ENCODE results near the gene SPG7. TPM values are rescaled to one million over a fixed set of nuclear protein-coding genes. Genes with fewer than 3 reads are reported as not detected.
"Not testable (repeated sequence)": the region's sequence is repeated elsewhere in the genome, so short reads cannot be mapped to it uniquely, and the experiment has no call there.

Gene SPG7
- total RNA-seq, 3 donors from 2014 or later (not counting 1 experiment from before 2014, with no cell fraction given): 142 to 195 (median 180) TPM

DNA sequence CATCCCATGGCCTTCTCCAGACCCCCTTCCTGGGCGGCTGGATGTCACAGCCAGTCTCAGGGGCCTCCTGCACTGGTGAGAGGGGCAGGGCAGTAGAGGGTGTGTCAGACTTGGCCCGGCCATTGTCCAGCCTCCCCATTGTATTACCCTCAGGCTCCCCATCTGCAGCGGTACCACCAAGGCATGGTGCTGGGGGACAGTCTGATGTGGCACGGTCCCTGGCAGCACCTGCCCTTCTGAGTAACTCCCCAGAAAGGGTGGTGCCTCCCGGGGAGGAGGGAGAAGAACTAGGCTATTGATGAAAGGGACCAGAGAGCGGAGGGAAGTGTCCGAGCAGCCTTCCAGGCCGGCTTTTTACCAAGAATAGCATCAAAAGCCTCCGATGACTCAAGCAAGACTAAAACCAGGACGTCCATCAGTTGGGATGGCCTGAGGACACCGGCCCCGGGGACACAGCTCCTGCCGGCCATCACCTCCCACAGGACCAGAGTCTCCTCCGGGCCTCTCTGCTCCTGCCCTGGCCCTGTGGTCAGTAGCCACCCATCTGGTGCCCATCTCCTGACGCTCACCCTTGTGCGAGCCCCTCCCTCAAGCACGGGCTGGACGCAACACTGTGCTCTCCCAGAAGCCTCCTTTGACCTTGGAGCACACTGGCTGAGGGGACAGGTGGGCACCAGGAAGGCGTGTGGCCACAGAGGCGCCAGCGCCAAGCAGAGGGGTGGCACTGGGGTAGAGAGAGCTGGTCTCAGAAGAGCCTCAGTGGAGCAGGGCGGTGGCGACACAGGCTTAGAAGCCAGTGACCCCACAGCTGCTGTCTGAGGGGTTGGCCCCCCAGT, 61.5 kb downstream of the SPG7 start:
- ATAC-seq: no peak
- no peak overlapping the region for H3K4me3 Mint-ChIP-seq
- intact Hi-C loops (cut with micrococcal nuclease): loop anchor here (10.0 kb wide), 1 partner anchor 85 kb away; the partner anchor contains the start of genes CHMP1A and SPATA33

GRCh38 chr16:89570342-89570923, 62.2 kb downstream of the SPG7 start:
- H3K27me3 ChIP-seq (ENCODE audit: control insufficient read depth, insufficient read depth, low read length): peaks cover 10% of the 10 kb centered on the region
- intact Hi-C loops (cut with micrococcal nuclease): no loop called here

More for the DNA sequence above, 61.5 kb downstream of the SPG7 start:
- H3K4me1 Mint-ChIP-seq: peaks cover 10 to 28% of the 10 kb centered on the region in 2 donors
- no peak overlapping the region for H3K4me3 ChIP-seq (ENCODE audit: low read length)
- peaks cover 31% of the 10 kb centered on the region for H3K4me1 ChIP-seq (ENCODE audit: control insufficient read depth, insufficient read depth, low read length)
- no peaks in the 10 kb centered on the region for H3K36me3 Mint-ChIP-seq
- no peak overlapping the region for H3K27ac Mint-ChIP-seq
- no peaks in the 10 kb centered on the region for H3K9me3 ChIP-seq (ENCODE audit: control insufficient read depth, insufficient read depth, low read length)
- no peak for TF ChIP-seq CTCF (IDR thresholded peaks at IDR 0.05)
- no peak overlapping the region for H3K27ac ChIP-seq (ENCODE audit: low read length)
- H3K27me3 ChIP-seq (ENCODE audit: control insufficient read depth, insufficient read depth, low read length): peaks cover 8% of the 10 kb centered on the region
- H3K9me3 Mint-ChIP-seq: no peaks in the 10 kb centered on the region
- peaks cover 20 to 22% of the 10 kb centered on the region in 2 donors for H3K27me3 Mint-ChIP-seq (ENCODE audit: low read depth in 2 of 2)
- DNase-seq: no peak
- 92% methylated on average over 23 of the region's 23 CpGs for WGBS (ENCODE audit: insufficient coverage)
- H3K36me3 ChIP-seq (ENCODE audit: control insufficient read depth, insufficient read depth, low read length): peaks cover 2% of the 10 kb centered on the region

DNA sequence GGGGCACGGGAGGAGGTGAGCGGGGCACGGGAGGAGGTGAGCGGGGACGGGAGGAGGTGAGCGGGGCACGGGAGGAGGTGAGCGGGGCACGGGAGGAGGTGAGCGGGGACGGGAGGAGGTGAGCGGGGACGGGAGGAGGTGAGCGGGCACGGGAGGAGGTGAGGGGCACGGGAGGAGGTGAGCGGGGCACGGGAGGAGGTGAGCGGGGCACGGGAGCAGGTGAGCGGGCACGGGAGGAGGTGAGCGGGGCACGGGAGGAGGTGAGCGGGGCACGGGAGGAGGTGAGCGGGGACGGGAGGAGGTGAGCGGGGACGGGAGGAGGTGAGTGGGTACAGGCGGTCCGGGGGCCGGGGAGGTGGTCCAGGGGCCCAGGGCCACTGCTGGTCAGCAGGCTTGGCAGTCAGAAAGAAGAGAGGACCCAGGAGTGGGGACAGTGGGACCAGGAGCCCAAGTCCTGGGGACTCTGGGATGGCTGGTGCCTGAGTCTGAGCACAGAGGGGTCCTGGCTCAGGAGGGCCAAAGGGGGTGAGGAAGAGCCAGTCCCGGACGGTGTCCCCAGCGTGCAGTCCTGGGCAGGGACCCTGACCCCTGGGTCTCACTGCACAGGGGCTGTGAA, 62.9 kb downstream of the SPG7 start:
- H3K27me3 ChIP-seq (ENCODE audit: control insufficient read depth, insufficient read depth, low read length): peaks cover 11% of the 10 kb centered on the region
- H3K27ac ChIP-seq (ENCODE audit: low read length); DNase-seq; H3K4me3 ChIP-seq (ENCODE audit: low read length); H3K36me3 Mint-ChIP-seq; H3K36me3 ChIP-seq (ENCODE audit: control insufficient read depth, insufficient read depth, low read length); intact Hi-C loops (cut with micrococcal nuclease); ATAC-seq; H3K4me3 Mint-ChIP-seq; H3K9me3 ChIP-seq (ENCODE audit: control insufficient read depth, insufficient read depth, low read length); H3K9me3 Mint-ChIP-seq; H3K27ac Mint-ChIP-seq: not testable (repeated sequence)
- H3K27me3 Mint-ChIP-seq (ENCODE audit: low read depth in 2 of 2): peaks cover 20 to 22% of the 10 kb centered on the region in 2 donors
- WGBS (ENCODE audit: insufficient coverage): 94% methylated on average over 36 of the region's 36 CpGs
- peaks cover under 1 to 15% of the 10 kb centered on the region in 2 donors for H3K4me1 Mint-ChIP-seq
- peaks cover 24% of the 10 kb centered on the region for H3K4me1 ChIP-seq (ENCODE audit: control insufficient read depth, insufficient read depth, low read length)

More at GRCh38 chr16:89570342-89570923, 62.2 kb downstream of the SPG7 start:
- Mint-ChIP-seq H3K4me1 (peaks cover 7 to 22% of the 10 kb centered on the region in 2 donors), H3K9me3 (no peaks in the 10 kb centered on the region), H3K36me3 (no peaks in the 10 kb centered on the region), H3K27me3 (ENCODE audit: low read depth in 2 of 2) (peaks cover 20 to 22% of the 10 kb centered on the region in 2 donors), H3K27ac (no peak overlapping the region), H3K4me3 (no peak overlapping the region)
- DNase-seq: no peak
- ATAC-seq: no peak
- Histone ChIP-seq H3K4me3 (ENCODE audit: low read length) (no peak overlapping the region), H3K36me3 (ENCODE audit: control insufficient read depth, insufficient read depth, low read length) (no peaks in the 10 kb centered on the region), H3K27ac (ENCODE audit: low read length) (no peak overlapping the region), H3K4me1 (ENCODE audit: control insufficient read depth, insufficient read depth, low read length) (peaks cover 31% of the 10 kb centered on the region), H3K9me3 (ENCODE audit: control insufficient read depth, insufficient read depth, low read length) (no peaks in the 10 kb centered on the region)
- 92% methylated on average over 30 of the region's 30 CpGs for WGBS (ENCODE audit: insufficient coverage)
- no peak for TF ChIP-seq CTCF (IDR thresholded peaks at IDR 0.05)

GRCh38 chr16:89571636-89572035, 63.4 kb downstream of the SPG7 start:
- no peak overlapping the region for H3K27ac ChIP-seq (ENCODE audit: low read length)
- DNase-seq: no peak
- H3K4me3 ChIP-seq (ENCODE audit: low read length): no peak overlapping the region
- H3K27me3 ChIP-seq (ENCODE audit: control insufficient read depth, insufficient read depth, low read length): peaks cover 12% of the 10 kb centered on the region
- no peak overlapping the region for H3K27ac Mint-ChIP-seq
- no peaks in the 10 kb centered on the region for H3K9me3 Mint-ChIP-seq
- H3K9me3 ChIP-seq (ENCODE audit: control insufficient read depth, insufficient read depth, low read length): no peaks in the 10 kb centered on the region
- intact Hi-C loops (cut with micrococcal nuclease): no loop called here
- H3K27me3 Mint-ChIP-seq (ENCODE audit: low read depth in 2 of 2): peaks cover 20 to 22% of the 10 kb centered on the region in 2 donors
- no peaks in the 10 kb centered on the region for H3K36me3 ChIP-seq (ENCODE audit: control insufficient read depth, insufficient read depth, low read length)
- peaks cover 21% of the 10 kb centered on the region for H3K4me1 ChIP-seq (ENCODE audit: control insufficient read depth, insufficient read depth, low read length)
- H3K36me3 Mint-ChIP-seq: no peaks in the 10 kb centered on the region
- 85% methylated on average over 18 of the region's 18 CpGs for WGBS (ENCODE audit: insufficient coverage)
- peaks cover 0 to 11% of the 10 kb centered on the region in 2 donors for H3K4me1 Mint-ChIP-seq
- no peak for ATAC-seq
- H3K4me3 Mint-ChIP-seq: no peak overlapping the region
- TF ChIP-seq CTCF (IDR thresholded peaks at IDR 0.05): no peak

All from natural killer cell (primary cell).